DND-41 (cell line): Measurements from ENCODE around the gene CLMN.

Experiments used
- ATAC-seq: fragments of 200-7000 bp; cut with Tn5 transposase; 3 replicates; pipeline ENCODE4 v1.9.1; 2021; ENCODE audit warnings: low read depth; ENCODE audit not compliant: insufficient read depth
- DNase-seq: peaks from one replicate; pipeline ENCODE4 v3.0.0-alpha.2; 2020
- H2AFZ ChIP-seq: 2 replicates; pipeline ENCODE4 v1.6.0; 2012; ENCODE audit warnings: low read depth, low read length
- H3K27ac ChIP-seq: 2 replicates; pipeline ENCODE4 v1.5.1; 2012; ENCODE audit warnings: low read length, inconsistent platforms
- H3K27me3 ChIP-seq: fragments of 200-600 bp; sonication (generic); 2 replicates; pipeline ENCODE4 v1.6.0; 2012; ENCODE audit warnings: low read length, mild to moderate bottlenecking, inconsistent platforms; ENCODE audit not compliant: insufficient read depth, poor library complexity
- H3K36me3 ChIP-seq: 2 replicates; pipeline ENCODE4 v1.5.1; 2012; ENCODE audit warnings: low read length, inconsistent platforms; ENCODE audit not compliant: insufficient read depth
- H3K4me1 ChIP-seq: 2 replicates; pipeline ENCODE4 v1.5.1; 2012; ENCODE audit warnings: mild to moderate bottlenecking, low read length; ENCODE audit not compliant: insufficient read depth
- H3K4me2 ChIP-seq: 2 replicates; pipeline ENCODE4 v1.6.0; 2012; ENCODE audit warnings: mild to moderate bottlenecking, moderate library complexity, low read length, inconsistent platforms; ENCODE audit not compliant: insufficient read depth
- H3K4me3 ChIP-seq, 2 experiments: fragments of 200-600 bp in 1 of 2; shearing (Covaris generic) in 1 of 2; 2 replicates each; pipeline ENCODE4 v1.5.1; 2012 to 2016; ENCODE audit warnings: inconsistent platforms in 2 of 2, low read length in 2 of 2, mild to moderate bottlenecking in 2 of 2, low read depth in 1 of 2, moderate library complexity in 1 of 2
- H3K79me2 ChIP-seq: 2 replicates; pipeline ENCODE4 v1.6.0; 2012; ENCODE audit warnings: low read length, inconsistent platforms; ENCODE audit not compliant: insufficient read depth
- H3K9ac ChIP-seq: 2 replicates; pipeline ENCODE4 v1.6.0; 2012; ENCODE audit warnings: low read depth, mild to moderate bottlenecking, inconsistent platforms, low read length, moderate library complexity
- H3K9me3 ChIP-seq: 2 replicates; pipeline ENCODE4 v1.5.1; 2012; ENCODE audit warnings: low read length, moderate library complexity, mild to moderate bottlenecking, inconsistent platforms; ENCODE audit not compliant: insufficient read depth, severe bottlenecking
- H4K20me1 ChIP-seq: 2 replicates; pipeline ENCODE4 v1.6.0; 2012; ENCODE audit warnings: low read length; ENCODE audit not compliant: insufficient read depth
- CTCF ChIP-seq: IDR thresholded peaks from 2 replicates; pipeline ENCODE4 v1.5.1; 2012; ENCODE audit warnings: borderline replicate concordance, low read length, moderate library complexity, mild to moderate bottlenecking; ENCODE audit not compliant: poor library complexity, severe bottlenecking; ENCODE audit errors: extremely low read depth
- EZH2 ChIP-seq: IDR thresholded peaks from 3 replicates; pipeline ENCODE4 v1.6.1; 2012; ENCODE audit warnings: borderline replicate concordance, low read depth, mild to moderate bottlenecking, moderate library complexity, low read length, inconsistent platforms; ENCODE audit not compliant: severe bottlenecking

CLMN gene

GRCh38 chr14:95137804-95138167, 181.9 kb downstream of the CLMN start:
- TF ChIP-seq EZH2 (no peak), CTCF (no peak)
- Histone ChIP-seq H3K27ac (no peak overlapping the region), H2AFZ (no peak overlapping the region), H3K4me1 (no peaks in the 10 kb centered on the region), H3K4me2 (no peak overlapping the region), H3K9ac (no peak overlapping the region), H3K4me3 (no peak overlapping the region), H3K79me2 (peaks cover 96% of the 10 kb centered on the region), H3K36me3 (peaks cover 49% of the 10 kb centered on the region), H4K20me1 (peaks cover 71% of the 10 kb centered on the region), H3K9me3 (no peaks in the 10 kb centered on the region), H3K27me3 (no peaks in the 10 kb centered on the region)
- DNase-seq (no peak), ATAC-seq (no peak)

DNA sequence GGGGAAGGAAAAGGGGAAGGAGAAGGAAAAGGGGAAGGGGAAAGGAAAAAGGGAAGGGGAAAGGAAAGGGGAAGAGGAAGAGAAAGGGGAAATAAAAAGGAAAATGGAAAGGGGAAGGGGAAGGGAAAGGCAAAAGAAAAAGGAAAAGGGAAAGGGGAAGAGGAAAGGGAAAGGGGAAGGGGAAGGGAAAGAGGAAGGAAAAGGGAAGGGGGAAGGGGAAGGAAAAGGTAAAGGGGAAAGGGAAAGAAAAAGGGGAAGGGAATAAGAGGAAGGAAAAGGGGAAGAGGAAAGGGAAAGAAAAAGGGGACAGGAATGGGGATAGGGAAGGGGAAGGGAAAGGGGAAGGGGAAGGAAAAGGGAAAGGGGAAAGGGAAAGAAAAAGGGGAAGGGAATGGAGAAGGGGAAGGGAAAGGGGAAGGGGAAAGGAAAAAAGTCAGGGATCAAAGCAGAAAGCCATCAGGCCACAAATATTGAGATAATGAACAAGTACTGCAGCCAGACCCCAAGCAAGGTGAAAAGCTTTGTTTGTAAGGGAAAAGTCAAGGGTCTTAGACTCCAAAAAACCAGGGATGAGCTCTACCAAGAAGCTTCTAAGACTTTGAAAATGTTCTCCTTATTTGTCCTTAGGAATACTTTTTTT, 182.4 kb downstream of the CLMN start:
- Histone ChIP-seq H3K27me3 (no peaks in the 10 kb centered on the region), H3K79me2 (peaks cover 96% of the 10 kb centered on the region), H3K4me3 (no peak overlapping the region), H3K36me3 (peaks cover 53% of the 10 kb centered on the region), H2AFZ (no peak overlapping the region), H3K9me3 (no peaks in the 10 kb centered on the region), H3K4me1 (no peaks in the 10 kb centered on the region), H3K27ac (no peak overlapping the region), H3K9ac (no peak overlapping the region), H3K4me2 (no peak overlapping the region), H4K20me1 (peaks cover 67% of the 10 kb centered on the region)
- DNase-seq, result no peak
- TF ChIP-seq EZH2 (no peak), CTCF (no peak)
- no peak for ATAC-seq

DNA sequence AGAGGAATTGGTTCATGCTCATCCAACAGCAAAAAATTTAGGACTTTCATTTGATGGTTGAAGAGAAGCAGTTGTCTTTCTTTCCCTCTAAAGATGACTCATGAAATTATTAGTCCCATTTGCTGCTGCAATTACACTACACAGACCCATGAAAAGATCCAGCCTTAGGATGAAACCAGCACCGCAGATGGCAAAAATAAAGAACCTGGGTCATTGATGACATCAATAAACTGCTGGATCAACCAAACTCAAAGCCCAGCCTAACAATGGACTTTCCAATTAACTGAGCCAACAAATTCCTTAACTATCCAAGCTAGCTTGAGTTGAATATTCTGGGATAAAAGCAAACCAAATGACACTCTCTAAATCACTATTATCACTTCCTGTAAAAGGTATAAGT, 183.1 kb downstream of the CLMN start:
- peaks cover 56% of the 10 kb centered on the region for H3K36me3 ChIP-seq
- H2AFZ ChIP-seq, result no peak overlapping the region
- no peaks in the 10 kb centered on the region for H3K27me3 ChIP-seq
- DNase-seq (no peak), ATAC-seq (no peak)
- no peak overlapping the region for H3K9ac ChIP-seq
- H4K20me1 ChIP-seq, result peaks cover 64% of the 10 kb centered on the region
- TF ChIP-seq CTCF (no peak), EZH2 (no peak)
- H3K4me3 ChIP-seq, result no peak overlapping the region
- H3K4me2 ChIP-seq, result no peak overlapping the region
- H3K27ac ChIP-seq, result no peak overlapping the region
- H3K4me1 ChIP-seq, result no peaks in the 10 kb centered on the region
- H3K9me3 ChIP-seq, result no peaks in the 10 kb centered on the region
- H3K79me2 ChIP-seq, result peaks cover 89% of the 10 kb centered on the region
